HG03558 (cell line): Measurements from ENCODE around the gene ETV6.

ENCODE experiments used
- ATAC-seq: cut with Tn5 transposase; IDR thresholded peaks from one replicate; pipeline ENCODE4 v1.9.1; 2021; ENCODE audit warnings: moderate number of reproducible peaks; ENCODE audit not compliant: unreplicated experiment; ENCODE audit errors: extremely low read depth

The ETV6 gene

GRCh38 chr12:11688831-11689230, 39.4 kb downstream of the ETV6 start:
- ATAC-seq = no peak

DNA sequence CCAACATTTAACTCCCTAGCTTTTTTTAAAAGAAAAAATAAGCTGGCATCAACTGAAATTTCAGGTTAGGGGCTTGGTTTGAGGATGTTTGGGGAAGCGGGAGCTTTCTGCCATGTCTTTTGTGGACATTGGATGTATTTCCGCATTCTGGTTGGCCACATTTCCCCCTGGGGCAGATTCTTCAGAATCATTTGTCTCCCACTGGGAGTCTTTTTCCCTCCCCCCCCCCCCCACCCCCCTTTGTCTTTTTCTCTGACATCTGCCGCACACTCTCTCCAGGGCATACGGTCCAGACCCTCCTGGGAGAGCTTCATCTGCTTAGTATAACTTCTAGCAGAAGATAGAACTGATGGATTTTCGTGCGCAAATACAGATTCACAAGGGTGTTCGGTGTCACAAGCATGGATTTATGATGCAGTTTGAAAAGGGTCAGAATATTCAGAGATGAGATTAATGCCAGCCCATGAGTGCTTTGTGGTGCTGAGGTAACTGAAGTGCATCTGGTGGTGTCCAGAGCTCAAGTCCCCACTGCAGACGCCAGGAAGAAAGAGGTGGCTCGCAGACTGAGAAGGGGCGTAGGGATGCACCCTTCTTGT, 40.2 kb downstream of the ETV6 start:
- ATAC-seq = no peak

DNA sequence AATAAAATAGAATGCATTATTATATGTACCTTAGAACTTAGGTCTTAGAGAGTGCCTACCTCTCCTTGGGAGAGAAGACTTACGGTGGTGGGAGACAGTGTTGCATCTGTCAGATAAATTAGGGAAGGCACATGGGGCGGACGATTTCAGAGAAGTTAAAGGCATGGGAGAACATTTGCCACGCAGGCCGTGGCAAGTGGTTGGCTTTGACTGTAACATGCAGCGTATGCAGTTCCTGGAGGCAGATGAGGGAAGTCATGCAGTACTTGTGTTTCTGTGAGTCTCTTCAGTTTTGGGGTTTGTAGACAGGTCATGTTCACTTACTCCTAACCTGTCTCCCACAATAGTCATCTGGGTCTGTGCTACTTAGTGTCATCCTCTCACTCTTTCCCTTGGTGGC, 43.6 kb downstream of the ETV6 start:
- no peak for ATAC-seq

DNA sequence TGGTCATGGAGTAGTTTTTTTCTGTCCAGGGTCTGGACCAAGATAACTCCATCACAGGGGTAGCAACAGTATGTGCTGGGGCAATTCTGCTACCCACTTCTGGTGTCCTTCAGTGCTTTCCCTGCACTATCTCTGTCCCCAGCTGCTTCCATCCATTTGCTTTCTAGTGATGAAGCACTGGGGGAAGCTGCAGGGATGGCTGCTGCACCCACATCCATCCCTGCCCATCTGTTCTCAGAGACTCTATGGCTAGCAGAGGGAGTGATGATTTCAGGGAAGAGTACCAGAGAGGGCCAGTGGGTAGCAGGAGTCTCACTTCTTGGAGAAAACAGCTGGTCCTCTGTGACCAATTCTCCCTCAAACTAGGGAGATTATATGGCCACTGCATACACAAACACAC, 44.1 kb downstream of the ETV6 start:
- no peak for ATAC-seq

DNA sequence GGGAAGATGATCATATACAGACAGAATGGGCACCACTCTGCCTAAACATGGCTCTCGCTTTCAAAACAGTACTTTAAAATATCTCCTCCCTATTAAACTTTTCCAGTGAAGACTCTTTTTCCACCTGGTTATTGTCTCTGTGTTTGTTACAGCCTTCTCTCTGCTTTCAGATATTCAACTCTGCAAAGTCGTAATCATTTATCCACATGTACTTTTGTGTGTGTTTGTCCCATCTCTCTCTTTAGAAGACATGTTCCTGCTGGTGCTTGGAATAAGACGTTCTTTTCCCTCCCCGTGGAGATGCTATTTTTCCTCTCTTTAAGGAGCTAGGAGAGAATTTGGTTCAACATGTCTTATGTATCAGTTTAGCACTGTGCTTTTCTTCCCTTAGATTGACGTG, 45.1 kb downstream of the ETV6 start:
- no peak for ATAC-seq

- no peak for ATAC-seq
These were observed 45.8 kb downstream of the ETV6 start for GRCh38 chr12:11695321-11695720.

- ATAC-seq = no peak
These were observed 46.6 kb downstream of the ETV6 start for GRCh38 chr12:11696084-11696483.

DNA sequence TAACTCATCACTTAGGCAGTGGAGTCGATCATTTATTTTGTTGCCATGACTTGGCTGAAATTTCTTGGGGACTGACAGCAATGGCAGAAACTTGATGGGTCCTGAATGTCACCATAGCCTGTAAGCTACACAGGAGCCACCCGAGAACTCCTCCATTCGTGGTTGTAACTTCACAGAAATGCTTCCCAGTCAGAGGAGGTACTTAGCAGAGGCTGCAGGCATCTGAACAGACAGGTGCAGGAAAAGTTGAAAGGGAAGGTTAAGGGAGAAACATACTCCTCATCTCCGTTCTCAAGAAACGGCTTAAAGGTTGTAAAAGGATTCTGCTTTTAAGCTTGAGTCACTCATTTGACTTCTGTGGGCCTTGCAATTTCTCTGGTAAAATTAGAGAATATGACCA, 47.7 kb downstream of the ETV6 start:
- no peak for ATAC-seq

- no peak for ATAC-seq
These were observed 48.4 kb downstream of the ETV6 start for GRCh38 chr12:11697670-11698387.

GRCh38 chr12:11698729-11699128, 49.3 kb downstream of the ETV6 start:
- no peak for ATAC-seq

GRCh38 chr12:11701433-11701832, 52.0 kb downstream of the ETV6 start:
- ATAC-seq = no peak

DNA sequence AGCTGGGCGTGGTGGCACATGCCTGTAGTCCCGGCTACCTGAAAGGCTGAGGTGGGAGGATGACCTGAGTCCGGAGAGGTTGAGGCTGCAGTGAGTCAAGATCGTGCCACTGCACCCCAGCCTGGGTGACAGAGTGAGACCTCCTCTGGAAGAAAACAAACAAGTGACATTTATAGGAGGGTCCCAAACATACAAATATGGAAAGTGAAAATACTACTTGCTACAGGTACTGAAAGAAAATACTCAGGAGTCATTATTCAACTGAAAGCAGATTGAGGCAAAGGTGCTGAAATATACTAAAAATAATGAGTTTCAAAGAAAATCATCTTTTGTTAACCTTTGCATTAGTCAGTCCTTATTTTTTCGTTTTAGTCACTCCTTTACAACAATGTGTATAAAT, 53.5 kb downstream of the ETV6 start:
- ATAC-seq = no peak

GRCh38 chr12:11703378-11703777, 53.9 kb downstream of the ETV6 start:
- no peak for ATAC-seq

DNA sequence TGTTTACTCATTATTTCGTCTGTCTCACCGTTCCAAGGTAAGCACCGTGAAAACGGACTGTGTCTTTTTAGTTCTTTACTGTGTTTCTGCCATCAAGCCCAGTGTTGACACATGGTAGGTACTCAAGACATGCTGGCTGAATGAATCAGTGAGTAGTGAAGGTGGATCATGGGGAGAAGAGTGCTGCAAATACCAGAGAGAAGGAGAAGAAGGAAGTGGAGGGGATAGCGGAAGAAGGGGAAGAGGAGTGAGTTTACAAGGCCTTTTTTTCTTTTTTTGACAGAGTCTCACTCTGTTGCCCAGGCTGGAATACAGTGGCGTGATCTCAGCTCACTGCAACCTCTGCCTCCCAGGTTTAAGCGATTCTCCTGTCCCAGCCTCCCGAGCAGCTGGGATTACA, 54.6 kb downstream of the ETV6 start:
- no peak for ATAC-seq

DNA sequence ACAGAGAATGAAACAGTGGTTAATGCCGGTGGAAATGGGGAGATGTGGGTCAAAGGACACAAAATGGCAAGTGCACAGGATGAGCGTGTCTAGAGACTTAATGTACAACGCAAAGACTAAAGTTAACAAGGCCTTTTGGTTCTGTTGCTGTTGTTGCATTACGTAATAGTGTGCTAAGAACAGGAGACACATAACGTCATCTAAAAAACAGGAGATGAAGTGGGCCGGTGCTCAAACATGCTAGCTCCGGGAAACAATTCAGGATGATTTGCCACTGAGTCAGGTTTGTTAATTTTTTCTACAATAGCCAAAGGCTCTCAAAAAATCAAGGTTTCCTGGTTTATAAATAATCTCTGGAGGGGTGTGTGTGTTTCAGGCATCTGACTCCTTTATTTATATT, 55.5 kb downstream of the ETV6 start:
- no peak for ATAC-seq

DNA sequence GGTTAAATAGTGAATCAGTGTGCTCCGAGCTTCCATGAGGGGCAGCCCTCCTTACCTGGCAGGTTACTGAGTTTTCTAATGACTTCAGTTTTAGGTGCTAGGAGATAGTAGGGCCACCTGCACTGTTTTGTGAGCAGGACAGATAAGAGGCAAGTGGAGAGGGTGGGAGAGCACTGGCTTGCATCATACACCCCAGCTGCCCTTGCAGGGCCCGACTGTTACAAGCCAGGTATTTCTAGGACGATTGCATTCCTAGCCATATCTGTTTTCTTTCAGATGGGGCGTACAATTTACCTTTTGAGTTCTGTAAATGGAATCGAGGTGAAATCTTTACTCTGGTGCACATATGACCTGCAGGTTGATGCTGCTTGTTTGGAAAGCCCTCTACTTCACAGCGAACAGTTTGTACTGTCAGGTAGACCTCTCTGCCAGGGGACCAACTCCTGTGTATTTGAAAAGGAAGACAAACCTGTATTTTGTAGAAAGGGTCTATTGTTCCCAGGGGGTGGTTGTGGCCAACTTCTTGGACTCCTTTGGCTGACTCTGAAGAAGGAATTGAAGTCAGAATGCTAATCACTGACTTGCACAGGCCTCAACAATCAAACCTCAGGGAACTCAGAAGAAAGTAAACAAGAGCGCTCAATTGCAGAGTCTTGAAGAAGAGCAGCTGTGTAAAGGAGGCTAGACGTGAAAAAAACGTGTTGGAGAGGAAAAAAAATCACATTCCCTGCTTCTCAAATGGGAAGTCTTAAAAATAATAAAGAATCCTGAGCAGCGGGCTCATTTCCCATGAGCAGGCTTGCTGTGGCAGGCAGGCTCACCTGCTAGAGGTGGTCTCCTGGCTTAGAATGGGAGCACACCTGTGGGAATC, 57.3 kb downstream of the ETV6 start:
- no peak for ATAC-seq

GRCh38 chr12:11707535-11707934, 58.1 kb downstream of the ETV6 start:
- ATAC-seq = no peak

- no peak for ATAC-seq
These were observed 60.0 kb downstream of the ETV6 start for GRCh38 chr12:11709513-11709912.

DNA sequence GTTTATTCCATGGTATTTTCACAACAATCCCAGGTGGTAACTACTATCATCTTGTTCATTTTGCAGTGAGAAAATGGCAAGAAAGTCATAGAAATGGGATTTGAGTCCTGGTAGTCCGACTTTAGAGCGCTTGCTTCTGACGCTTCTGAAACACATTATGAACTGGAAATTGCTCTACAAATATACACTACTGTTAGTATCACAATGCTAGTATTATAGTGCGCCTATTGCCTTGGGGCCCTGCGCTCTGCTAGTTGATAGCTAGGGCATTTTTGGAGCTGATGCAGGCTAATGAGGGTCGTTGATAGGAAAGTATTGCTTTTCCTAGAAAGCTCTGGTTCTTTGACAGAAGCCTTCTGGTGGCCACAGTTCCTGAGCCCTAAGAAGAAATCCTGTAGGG, 61.0 kb downstream of the ETV6 start:
- no peak for ATAC-seq

DNA sequence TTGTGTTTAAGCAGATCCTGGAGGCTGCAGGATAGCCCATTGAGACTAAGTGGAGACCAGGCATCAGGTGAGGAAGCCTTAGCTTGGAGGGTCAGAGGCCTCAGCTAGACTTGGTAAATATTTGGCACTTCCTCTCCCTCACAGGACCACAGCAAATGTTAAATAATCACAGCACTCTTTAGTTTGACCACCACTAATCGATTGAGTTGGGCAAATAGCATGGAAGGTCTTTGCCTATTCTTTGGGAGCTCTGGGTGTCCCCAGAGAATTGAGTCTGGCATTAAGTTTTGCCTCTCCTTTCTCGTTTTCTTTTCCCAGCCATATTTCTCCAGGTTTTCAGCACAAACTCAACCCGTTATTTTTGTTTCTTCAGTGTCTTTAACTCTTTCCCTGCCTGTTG, 61.4 kb downstream of the ETV6 start:
- ATAC-seq = no peak

DNA sequence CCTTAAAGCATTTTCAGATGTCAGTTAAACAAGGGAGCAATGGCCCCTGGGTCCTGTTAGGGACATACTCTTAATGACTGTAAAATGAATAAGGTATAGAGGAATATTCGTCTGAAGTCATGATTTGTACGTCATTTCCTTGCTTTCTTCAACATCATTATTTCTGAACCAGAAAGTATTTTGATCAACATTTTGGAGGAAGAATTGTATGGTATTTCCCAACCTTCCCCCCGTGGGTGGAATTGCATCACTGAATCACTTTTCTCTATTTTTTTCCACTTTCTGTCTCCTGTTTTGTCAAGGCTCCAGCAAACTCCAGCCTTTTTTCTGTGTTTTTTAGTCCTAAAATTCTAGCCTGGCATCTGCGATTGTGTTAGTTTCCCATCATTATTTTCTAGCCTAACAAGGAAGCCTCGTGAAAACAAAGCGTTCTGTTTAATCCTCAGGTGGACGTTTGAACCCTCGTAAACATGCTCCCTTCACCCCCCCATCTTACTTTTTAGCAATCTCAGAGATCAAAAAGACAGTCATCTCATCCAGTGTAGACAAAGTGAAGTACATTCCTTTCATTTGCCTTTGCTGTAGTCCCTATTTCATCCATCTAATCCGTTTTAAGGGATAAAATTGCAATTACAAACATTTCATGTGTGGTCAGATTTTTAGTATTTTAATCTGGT, 62.3 kb downstream of the ETV6 start:
- no peak for ATAC-seq
